HTR-8/SVneo (cell line): ENCODE results near the gene STEAP1.
"Not testable (repeated sequence)": the region's sequence is repeated elsewhere in the genome, so short reads cannot be mapped to it uniquely, and the experiment has no call there.

Experiments used
- DNase-seq: peaks from one replicate; pipeline ENCODE4 v3.0.0; 2011; ENCODE audit warnings: low spot score, mixed read lengths; ENCODE audit not compliant: insufficient read length
- FAIRE-seq: peaks from 2 replicates; lab custom pipeline; 2011; peaks lifted over from hg19 to GRCh38; lab: Jason Lieb, UNC

STEAP1 gene

DNA sequence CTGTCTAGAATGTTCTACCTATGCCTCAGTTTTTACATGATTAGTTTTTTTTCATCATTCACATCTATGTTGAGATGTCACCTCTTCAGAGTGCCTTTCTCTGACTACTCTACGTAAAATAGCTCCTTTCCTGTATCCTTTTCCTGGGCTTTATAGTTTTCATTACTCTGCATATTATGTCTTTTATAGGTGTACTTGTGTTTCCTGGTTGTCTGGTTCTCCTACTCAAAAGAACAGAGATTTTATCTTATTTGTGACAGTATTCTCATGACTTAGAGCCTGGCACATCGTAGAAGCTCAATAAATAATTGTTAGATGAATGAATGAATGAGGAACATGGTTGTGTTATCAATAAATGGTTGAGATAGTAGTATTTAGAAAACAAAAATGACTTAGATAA, 17.9 kb downstream of the STEAP1 start:
- no peak for FAIRE-seq
- no peak for DNase-seq

- DNase-seq, result no peak
- FAIRE-seq, result no peak
These were observed 18.4 kb downstream of the STEAP1 start for GRCh38 chr7:90172624-90173023.

DNA sequence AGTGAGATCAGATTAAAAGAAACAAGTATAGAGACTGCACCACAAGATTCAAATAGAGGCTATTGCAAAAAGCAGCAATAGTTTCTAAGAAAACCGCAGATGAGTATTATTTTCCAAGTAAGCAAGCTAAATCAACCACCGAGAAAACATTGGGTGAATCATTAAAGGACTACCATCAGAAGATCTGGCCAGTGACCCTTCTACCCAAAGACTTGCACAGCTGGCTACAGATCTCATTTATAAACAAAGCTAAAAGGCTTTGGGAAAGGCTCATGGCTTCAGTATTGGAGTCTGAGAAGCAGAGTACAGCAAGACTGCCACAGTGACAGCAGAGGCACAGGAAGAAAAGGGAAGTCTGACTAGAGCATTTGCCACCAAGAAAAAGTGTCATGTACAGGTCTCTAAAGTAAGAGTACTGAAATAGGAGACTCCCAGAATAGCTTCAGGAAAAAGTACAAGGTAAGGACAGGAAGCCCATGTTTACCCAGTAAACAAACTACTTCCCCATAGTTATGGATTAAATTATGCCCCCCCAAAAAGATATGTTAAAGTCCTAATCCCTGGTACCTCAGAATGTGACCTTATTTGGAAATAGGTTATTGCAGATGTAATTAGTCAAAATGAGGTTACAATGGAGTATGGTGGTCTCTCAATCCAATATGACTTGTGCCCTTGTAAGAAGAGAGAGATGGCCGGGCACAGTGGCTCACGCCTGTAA, 19.0 kb downstream of the STEAP1 start:
- no peak for FAIRE-seq
- no peak for DNase-seq

- DNase-seq, result no peak
- no peak for FAIRE-seq
These were observed 21.4 kb downstream of the STEAP1 start for GRCh38 chr7:90175667-90176066.

GRCh38 chr7:90176195-90176594, 21.9 kb downstream of the STEAP1 start:
- DNase-seq (no peak), FAIRE-seq (no peak)

- no peak for FAIRE-seq
- DNase-seq, result no peak
These were observed 23.9 kb downstream of the STEAP1 start for GRCh38 chr7:90178166-90178565.

DNA sequence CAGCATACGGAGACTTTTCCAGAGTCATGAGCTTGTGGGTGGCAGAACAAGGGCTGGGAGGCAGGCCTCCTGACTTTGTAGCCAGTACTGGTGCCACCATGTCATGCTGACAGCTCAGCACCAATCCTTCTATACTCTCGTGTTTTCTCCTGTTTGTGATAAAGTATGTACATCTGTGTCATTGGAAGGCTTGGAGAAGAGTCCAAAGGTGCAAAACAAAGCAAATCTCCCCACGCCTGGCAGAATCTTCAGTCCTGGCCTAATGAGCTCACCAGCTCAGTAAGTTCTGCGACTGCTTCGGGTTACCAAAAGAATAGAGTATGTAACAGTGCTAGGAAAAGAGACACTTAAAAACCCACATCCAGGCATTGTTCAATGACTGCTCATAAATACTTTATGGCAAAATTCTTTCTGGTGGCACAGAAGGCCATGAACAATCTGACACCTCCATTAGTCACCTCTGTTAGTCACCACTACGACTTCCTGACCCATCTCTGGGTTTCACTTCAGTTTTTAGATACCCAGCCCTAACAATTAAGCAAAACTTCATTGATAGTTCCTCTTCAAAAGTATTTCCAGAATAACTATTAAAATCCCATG, 24.5 kb downstream of the STEAP1 start:
- no peak for FAIRE-seq
- peak; percentile 6 for DNase-seq

- FAIRE-seq (no peak), DNase-seq (no peak)
These were observed 25.8 kb downstream of the STEAP1 start for GRCh38 chr7:90180011-90180585.

- FAIRE-seq, result no peak
These were observed 26.4 kb downstream of the STEAP1 start for GRCh38 chr7:90180649-90181048.

DNA sequence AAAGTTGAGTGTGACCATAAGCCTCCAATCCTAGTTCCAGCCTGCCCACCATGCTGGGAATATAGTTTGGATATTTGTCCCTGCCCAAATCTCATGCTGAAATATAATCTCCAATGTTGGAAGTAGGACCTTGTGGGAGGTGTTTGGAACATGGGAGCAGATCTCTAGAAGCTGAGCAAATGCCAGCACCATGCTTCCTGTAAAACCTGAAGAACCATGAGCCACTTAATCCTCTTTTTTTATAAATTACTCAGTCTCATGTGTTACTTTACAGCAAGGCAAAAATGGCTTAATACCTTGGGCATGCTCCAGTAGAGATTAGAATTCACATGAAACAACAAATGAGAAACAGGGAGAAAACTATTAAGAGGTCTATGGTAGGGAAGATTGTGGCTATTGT, 27.2 kb downstream of the STEAP1 start:
- DNase-seq (no peak), FAIRE-seq (no peak)

More at GRCh38 chr7:90180649-90181048, 26.4 kb downstream of the STEAP1 start:
- no peak for DNase-seq

- not testable (repeated sequence) for FAIRE-seq, DNase-seq
These were observed 32.0 kb downstream of the STEAP1 start for GRCh38 chr7:90186290-90186689.

- FAIRE-seq (no peak), DNase-seq (no peak)
These were observed 33.3 kb downstream of the STEAP1 start for GRCh38 chr7:90187507-90188050.

GRCh38 chr7:90188281-90188680, 34.0 kb downstream of the STEAP1 start:
- DNase-seq (no peak), FAIRE-seq (no peak)

DNA sequence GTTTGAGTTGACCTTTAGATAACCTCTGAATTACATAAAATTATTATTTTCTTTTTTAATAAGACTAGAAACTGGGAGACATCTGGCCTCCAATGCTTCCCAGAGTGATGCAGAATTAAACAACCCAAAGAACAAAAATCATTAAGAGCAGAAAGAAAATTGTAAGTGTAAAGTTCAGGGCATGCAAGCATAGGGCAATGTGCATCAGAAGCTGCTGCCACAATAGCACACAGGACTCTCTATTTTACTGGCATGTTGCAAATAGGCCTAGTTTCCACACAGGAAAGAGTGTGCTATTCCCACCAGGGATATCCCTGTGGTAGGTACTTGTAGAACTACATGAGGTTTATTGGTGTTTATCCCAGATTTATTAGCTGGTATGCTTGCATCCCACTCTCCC, 36.7 kb downstream of the STEAP1 start:
- FAIRE-seq (no peak), DNase-seq (no peak)

DNA sequence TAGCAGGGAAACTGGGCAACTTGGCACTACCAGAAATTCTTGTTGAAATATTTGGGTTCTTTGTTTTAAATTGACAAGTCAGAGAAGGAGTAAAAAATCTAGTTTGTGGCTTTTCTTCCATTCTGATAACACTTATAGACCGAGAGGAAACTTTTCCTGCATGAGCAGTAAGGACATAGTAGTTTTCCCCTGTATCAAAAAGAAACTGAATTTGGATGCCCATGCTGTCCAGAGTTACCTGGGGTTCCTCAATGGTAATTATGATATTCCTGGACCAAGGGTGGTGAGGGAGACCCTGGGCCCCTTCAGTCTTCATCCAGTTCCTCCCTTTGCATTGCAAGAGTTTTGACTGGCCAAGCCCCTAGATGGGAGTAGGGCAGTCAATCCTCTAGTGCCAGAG, 37.4 kb downstream of the STEAP1 start:
- FAIRE-seq, result no peak
- no peak for DNase-seq

DNA sequence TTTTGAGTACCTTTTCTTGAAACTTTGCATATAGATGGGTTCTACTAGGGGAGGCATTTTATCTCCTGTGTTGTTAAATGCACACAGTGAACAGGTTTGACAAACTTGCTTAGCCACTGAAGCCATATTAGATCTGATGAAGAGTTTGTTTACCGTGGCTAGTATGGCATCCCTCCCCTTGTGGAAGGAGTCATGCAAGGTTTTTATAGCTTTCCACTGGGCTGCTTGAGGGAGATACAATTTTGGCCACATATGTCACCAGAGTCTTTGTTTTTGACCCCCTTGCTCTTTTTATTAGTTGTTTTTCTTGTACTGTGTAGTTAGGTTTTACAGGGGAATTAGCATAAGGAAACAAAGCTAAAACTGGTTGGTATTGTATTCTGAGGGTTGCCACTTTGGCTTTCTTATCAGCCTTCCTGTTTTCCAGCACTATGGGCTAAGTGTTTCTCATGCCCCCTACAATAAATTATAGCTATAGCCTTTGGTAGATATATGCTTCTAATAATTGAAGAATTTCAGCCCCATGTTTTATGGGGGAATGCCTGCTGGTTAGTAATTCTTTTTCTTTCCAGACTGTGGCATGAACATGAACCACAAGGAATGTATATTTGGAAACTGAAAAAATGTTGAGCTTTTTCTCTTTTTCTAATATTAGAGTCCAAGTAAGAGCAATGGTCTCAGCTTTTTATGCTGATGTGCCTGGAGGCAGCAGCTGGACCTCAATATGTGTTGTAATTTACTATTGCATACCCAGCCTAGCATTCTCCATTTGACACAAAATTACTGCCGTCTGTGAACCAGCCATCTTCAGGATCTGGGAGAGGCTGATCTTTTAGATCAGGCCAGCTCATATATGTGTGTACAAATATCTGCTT, 38.8 kb downstream of the STEAP1 start:
- FAIRE-seq, result no peak
- DNase-seq, result no peak

DNA sequence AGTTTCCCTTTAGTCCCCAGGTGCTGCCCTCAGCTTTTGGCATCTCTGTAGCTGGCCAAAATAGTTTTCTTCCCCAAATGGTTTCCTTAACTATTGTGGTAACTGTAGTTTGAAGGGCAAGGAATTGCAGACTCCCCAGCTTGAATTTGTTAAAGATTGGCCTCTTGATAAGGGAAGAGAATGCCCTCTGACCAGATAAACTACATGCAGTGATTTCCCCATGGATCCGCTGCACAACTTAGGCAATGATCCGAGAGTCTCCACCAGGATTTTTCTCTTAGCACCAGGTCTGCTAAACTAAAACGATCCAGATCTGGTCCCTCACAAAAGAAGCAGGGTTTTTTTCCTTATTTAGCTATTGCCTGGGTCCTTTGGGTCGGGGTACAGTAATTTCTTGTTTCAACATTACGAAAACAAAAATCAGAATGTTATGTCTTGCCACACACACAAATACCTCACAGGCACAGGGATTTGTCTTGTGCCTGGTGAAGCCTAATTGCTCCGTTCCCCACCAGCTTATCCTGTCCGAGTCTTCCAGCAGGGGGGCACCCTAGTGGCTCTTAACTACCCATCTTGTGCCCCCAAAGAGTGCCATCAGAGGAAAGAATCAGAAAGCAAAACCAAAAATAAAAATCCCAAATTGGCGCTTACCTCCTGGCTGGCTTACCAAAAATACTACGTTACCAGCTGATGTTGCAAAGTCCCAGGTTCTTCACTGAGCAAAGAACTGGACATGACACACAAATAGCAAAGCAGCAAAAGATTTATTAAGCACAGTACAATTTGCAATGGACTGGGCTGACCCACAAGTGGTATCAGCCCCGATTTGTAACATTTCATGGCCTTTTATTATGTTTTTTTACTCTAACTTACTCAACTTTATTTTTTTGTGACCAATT, 40.9 kb downstream of the STEAP1 start:
- DNase-seq, result no peak
- no peak for FAIRE-seq

- FAIRE-seq (no peak), DNase-seq (no peak)
These were observed 47.4 kb downstream of the STEAP1 start for GRCh38 chr7:90201500-90202195.

DNA sequence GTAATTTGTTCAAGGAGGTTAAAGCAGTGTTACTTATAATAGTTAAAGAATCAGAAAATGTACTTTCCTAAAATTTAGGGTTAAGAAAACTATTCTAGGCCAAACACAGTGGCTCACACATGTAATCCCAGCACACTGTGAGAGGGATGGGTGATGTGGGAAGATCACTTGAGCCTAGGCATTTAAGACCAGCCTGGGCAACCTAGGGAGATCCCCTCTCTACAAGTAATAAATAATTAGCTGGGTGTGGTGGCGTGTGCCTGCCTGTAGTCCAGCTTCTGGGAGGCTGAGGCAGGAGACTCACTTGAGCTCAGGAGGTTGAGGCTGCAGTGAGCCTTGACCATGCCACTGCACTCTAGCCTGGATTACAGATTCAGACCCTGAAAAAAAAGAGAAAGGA, 53.7 kb downstream of the STEAP1 start:
- FAIRE-seq, result no peak

More for the DNA sequence above, 53.7 kb downstream of the STEAP1 start:
- DNase-seq, result no peak
